HG02759 (cell line): ENCODE measurements around the gene DTNB.
A peak's percentile ranks its signal among the peaks of the same experiment; 100 is the strongest.

Experiments used
- ATAC-seq: cut with Tn5 transposase; IDR thresholded peaks from one replicate; pipeline ENCODE4 v1.9.1; 2021; ENCODE audit warnings: mild to moderate bottlenecking, moderate library complexity; ENCODE audit not compliant: unreplicated experiment

The DTNB gene

DNA sequence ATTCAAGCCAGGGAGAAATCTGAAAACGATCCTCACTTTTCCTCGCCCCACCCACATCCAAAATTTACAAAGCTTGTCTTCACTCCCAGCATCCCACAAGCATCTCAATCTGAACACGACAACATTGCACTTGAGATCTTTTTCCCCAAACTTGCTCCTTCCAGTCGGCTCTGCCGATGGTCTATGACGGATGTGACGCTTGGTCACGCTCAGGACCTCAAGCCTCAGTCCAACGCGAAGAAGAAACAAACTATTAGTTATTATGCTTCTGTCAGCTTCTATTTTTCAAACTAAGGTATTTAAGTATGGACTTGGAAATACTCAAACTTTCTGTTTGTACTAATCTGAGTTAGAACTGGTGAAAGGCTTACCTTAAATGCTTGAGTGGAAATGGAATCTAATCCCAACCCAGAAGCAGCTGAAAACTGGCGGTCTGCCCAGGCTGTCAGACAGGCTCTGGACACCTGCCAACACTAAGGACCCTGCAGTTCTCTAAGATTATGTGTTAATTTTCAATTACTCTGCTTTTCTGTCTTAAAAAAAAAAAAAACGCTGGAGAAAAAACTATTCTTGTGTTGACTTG lies 199.5 kb downstream of the DTNB start:
- ATAC-seq, result no peak

GRCh38 chr2:25473131-25473530 lies 200.2 kb downstream of the DTNB start:
- no peak for ATAC-seq

- ATAC-seq, result no peak
Measured at GRCh38 chr2:25470806-25471205, 202.6 kb downstream of the DTNB start.

DNA sequence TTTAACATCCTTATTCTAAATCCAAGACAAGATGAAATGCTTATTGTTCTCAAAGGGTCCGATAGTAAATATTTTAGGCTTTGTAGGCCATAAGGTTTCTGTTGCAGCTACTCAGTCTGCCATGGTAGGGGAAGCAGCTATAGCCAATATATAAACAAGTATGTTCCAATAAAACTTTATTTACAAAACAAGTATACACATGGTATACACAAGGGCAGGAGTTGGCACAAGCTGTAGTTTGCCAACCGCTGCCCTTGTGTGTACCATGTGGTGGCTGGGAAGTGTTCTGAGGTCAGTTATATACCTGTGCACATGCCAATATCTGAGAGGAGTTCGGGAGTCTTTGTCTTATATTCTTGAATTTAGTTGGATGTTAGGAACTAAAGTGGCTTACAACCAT lies 205.6 kb downstream of the DTNB start:
- ATAC-seq, result no peak

- ATAC-seq, result no peak
Measured at GRCh38 chr2:25462021-25462420, 211.4 kb downstream of the DTNB start.

GRCh38 chr2:25460261-25460905 lies 213.0 kb downstream of the DTNB start:
- no peak for ATAC-seq

DNA sequence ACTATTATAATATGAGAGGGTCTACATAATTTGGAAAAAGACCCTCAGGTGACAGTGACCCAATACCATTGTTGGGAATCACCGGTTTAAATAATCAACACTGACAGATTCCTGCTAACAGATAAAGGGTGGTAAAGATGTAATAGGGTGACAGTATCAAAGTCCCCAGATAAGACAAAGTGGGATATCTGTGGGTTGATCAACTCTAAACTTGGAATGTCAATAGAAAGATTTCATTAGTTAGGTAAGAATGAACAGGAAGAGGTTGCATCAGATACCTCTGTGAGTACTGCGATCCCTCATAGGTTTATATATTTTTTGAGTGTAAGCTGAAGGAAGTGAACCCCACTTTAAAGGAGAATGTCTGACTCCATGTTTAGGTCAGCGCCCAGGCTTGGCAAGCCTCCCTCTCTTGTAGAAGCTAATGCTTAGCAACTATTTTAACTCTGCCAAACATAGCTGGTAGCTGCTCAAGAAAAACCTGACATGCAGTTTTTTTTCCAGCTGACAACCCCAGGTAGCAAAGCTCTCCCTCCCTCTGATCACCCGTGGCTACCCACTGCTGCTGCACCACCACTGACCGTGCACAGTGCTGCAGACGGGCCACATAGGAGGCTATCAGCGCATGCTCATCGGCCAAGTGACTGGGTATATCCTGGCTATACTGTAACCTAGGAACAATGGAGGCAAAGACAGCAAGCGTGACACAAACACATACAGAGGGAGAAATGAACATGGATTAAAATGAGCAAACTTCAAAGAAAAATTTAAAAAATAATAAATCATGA lies 218.4 kb downstream of the DTNB start:
- ATAC-seq, result no peak

DNA sequence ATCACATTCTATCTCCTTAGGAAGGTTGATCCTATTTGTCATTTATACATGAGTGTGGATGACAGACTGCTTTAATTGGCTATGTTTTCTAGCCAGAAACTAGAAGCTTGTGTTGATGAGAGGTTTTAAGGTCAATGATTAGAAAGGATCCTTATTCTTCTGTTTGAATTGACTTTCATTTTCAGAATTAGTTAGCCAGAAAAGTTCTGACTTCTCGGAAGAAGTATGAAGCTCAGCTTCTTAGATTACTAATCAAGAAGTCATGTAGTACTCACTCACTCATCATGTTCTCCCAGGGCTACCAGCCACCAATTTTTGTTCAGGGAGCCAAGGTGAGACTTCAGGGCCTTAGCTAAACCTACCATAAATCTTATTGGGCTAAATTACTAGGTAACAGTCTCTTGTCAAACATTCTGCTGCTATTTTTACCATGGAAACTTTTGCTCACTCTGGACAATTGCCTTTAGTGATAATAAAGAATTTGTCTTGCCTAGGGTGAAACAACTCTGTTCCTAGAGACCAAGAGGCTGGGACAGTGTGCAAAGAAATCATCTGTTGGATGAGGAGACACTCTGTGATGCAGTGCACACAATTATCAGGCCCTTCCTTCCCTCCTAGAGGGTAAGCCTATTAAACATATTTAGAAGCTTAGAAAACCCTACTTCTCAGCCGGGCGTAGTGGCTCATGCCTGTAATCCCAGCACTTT lies 220.0 kb downstream of the DTNB start:
- peak; percentile 88 for ATAC-seq

GRCh38 chr2:25448808-25449207 lies 224.6 kb downstream of the DTNB start:
- ATAC-seq, result no peak

DNA sequence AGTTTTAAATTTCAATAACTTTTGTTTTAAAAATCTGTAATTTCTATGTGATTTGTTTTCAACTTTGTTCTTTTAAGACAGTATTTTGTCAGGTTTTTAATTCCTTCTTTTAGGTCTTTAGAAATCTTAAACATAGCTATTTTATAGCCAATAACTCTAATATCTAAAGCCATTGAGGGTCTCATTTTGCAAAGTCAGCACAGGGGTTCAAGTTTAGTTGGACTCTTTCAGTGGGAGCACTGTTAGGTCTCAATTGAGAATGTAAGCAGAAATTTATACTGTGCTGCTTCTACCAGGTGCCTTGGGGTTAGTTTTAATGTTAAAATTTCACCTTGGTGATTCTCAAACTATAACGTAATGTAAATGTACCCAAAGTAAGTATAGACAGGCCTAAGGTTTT lies 226.4 kb downstream of the DTNB start:
- no peak for ATAC-seq

DNA sequence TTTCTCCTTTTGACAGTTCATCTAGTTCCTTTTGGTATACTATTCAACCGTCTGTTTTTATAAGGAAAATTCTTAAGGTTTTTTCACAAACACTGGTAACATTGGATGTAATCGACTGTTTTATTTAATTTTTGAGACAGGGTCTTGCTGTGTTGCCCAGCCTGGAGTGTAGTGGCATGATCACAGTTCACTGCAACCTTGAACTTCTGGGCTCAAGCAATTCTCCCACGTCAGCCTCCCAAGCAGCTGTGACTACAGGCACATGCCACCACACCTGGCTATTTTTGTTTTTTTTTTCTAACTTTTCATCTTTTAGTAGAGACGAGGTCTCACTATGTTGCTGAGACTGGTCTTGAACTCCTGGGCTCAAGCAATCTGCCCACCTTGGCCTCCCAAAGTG lies 227.3 kb downstream of the DTNB start:
- ATAC-seq, result no peak

DNA sequence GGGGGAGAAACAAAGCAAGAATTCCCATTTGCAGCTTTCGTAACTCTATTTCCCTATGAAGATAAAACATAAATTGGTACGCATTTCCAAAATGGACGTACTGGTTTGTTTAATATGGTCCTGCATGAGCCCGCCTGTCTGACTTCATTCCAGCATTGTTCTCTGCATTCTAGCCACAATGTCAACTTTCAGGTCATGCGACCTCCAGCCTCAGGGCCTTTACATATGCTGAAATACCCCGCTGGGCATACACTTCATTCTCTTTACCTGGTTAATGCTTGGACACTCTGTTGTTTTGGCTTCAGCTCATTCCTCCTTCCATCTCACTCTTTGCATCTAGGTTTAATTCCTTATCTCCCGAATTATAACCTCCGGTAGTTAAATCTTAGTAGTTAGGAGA lies 227.9 kb downstream of the DTNB start:
- ATAC-seq, result no peak

- no peak for ATAC-seq
Measured at GRCh38 chr2:25444608-25445270, 228.6 kb downstream of the DTNB start.

GRCh38 chr2:25443766-25444165 lies 229.6 kb downstream of the DTNB start:
- ATAC-seq, result no peak

- no peak for ATAC-seq
Measured at GRCh38 chr2:25441353-25441752, 232.0 kb downstream of the DTNB start.

DNA sequence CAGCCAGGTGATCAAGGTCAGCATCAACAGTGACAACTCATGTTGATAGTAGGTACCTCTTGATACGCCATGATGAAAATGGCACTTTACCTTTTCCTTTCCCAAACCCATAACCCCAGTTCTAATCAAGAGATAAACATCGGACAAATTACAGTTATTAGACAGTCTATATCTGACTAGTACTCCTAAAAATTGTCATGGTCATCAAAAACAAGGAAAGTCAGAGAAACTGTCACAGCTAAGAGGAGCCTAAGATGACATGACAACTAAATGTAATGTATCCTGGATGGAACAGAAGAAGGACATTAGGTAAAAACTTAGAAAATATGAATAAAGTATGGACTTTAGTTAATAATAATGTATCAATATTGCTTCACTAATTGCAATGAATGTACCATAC lies 234.6 kb downstream of the DTNB start:
- ATAC-seq, result no peak

DNA sequence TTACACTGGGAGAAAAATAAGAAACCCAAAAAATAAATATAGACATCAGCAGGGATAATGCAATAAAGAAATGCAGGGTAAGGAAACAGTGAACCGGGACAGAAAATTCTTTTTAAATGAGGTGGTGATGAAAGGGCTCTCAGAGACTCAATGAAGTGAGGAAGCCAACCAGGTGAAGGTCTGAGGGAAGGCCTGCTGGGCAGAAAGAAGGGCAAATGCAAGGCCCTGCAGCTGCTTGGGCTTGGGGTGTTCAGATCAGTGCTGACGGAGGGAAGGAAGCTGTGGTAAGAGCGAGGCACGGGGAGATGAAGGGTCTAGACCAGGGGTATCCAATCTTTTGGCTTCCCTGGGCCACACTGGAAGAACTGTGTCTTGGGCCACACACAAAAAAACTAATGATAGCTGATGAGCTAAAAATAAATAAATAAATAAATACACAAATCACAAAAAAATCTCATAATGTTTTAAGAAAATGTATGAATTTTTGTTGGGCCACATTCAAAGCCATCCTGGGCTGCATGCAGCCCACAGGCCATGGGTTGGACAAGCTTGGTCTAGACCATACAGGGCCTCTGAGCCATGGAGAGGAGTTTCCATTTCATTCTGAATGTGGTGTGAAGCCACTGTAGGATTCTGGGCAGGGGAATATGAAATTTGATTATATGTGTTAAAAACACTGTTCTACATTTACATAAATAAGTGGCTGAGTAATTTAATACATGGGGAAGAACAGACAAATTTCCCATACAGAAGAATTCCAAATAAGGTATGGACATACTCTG lies 235.3 kb downstream of the DTNB start:
- no peak for ATAC-seq

DNA sequence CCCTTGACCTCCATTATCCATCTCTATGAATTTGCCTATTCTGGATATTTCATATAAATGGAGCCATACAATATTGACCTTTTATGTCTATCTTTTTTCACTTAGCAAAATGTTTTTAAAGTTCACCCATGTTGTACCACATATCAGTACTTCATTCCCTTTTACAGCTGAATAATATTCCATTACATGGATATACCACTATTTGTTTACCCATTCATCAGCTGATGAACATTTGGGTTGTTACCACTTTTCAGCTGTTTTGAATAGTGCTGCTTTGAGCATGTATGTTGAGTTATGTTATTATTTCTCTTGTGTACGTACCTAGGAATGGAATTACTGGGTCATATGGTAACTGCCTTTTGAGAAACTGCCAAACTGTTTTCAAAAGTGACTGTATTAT lies 238.0 kb downstream of the DTNB start:
- ATAC-seq, result no peak

- no peak for ATAC-seq
Measured at GRCh38 chr2:25431604-25432003, 241.8 kb downstream of the DTNB start.

DNA sequence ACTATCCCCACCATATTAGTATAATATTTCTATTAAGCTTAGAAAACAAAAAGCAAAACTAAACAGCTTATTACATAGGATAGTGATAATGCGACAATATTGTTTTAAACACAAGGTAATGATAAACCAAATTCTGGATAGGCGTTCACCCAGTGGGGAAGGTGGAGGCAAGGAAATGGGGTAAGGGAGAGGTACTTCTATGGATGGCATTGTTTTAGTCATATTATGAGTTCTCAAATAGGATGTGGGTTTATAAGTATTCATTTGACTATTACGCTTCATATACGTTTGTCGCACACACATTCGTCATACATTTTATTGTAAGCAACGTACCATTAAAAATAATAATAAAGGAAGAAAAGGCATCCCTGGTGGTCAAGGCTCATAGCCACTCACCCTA lies 242.8 kb downstream of the DTNB start:
- ATAC-seq, result no peak
